Measurements from ENCODE around the gene OSBPL7.

Gene OSBPL7

DNA sequence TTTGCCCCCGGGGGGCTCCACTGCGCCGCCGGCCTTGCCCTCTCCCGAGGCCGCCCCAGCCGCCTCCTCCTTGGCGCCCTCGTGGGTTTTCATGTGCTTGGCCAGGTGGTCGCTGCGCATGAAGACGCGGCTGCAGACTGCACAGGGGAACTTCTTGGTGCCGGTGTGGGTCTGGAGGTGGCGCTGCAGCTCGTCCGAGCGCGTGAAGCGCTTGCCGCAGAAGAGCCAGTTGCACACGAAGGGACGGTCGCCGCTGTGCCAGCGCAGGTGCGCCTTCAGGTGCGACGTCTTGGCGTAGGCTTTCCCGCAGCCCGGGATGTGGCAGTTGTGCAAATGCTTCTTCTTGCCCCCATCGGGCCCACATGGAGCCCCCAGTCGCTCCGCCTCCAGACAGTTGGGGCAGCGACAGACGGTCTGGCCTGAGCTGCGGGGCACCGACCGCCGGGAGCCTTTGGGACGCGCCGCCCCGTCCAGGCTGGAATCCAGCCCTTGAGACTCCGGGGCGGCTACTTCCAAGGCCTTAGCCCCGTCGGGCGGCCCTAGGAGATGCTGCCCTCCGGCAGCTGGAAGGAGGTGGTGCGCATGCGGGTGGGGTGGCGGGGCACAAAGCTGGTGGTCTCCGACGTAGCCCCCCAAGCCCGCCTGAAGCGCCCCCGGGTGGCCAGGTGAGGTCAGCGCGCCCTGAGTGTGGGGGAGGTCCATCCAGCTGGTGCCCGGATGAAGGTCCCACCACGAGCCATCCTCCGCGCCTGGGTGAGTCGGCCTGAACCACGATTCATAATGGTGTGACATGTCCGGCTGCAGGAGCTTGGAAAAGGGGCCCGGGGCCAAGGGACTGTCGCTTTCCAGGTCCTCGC lies 26.0 kb upstream of the OSBPL7 start:
- no peak overlapping the region for H3K4me3 ChIP-seq (replicated peaks; ENCODE audit: low read depth, low read length)
- DNase-seq (ENCODE audit: extremely low read depth, low read depth) = no peak
- TF ChIP-seq, protein P1, sequence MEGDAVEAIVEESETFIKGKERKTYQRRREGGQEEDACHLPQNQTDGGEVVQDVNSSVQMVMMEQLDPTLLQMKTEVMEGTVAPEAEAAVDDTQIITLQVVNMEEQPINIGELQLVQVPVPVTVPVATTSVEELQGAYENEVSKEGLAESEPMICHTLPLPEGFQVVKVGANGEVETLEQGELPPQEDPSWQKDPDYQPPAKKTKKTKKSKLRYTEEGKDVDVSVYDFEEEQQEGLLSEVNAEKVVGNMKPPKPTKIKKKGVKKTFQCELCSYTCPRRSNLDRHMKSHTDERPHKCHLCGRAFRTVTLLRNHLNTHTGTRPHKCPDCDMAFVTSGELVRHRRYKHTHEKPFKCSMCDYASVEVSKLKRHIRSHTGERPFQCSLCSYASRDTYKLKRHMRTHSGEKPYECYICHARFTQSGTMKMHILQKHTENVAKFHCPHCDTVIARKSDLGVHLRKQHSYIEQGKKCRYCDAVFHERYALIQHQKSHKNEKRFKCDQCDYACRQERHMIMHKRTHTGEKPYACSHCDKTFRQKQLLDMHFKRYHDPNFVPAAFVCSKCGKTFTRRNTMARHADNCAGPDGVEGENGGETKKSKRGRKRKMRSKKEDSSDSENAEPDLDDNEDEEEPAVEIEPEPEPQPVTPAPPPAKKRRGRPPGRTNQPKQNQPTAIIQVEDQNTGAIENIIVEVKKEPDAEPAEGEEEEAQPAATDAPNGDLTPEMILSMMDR (IDR thresholded peaks at IDR 0.05; ENCODE audit: low read depth, low read length, missing control alignments) = peak; percentile 8

DNA sequence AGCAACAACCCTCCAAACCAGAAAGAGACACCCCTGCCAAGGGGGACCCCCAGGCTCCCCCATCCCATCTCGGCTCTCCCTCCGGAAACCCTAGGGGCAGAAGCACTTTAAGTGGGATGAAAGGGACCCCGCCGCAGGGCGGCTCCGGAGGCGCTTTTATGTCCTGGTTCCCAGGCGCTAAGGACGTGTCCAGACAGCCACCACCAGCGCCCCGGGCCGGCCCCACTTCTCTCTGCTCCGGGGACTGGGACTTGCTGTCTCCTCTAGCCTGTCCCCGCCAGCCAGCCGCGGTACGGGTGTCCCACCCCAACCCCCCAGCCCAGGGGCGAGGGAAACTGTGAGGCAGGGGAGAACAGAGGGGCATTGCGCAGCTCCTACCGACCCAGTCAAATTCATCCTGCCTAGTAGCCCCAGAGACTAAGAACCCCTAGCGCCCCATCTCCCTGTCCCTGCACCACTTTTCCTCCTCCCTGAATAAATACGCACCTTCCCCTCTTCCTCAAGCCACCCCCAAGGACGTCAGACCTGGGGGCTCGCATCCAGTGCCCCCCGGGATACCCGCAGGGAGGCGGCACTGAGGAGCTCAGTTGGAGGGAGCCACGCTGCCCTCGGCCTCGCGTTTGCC lies 25.2 kb upstream of the OSBPL7 start:
- TF ChIP-seq, protein P1 (IDR thresholded peaks at IDR 0.05; ENCODE audit: low read depth, low read length, missing control alignments) = no peak
- H3K4me3 ChIP-seq (replicated peaks; ENCODE audit: low read depth, low read length) = no peak overlapping the region
- DNase-seq (ENCODE audit: extremely low read depth, low read depth) = no peak

DNA sequence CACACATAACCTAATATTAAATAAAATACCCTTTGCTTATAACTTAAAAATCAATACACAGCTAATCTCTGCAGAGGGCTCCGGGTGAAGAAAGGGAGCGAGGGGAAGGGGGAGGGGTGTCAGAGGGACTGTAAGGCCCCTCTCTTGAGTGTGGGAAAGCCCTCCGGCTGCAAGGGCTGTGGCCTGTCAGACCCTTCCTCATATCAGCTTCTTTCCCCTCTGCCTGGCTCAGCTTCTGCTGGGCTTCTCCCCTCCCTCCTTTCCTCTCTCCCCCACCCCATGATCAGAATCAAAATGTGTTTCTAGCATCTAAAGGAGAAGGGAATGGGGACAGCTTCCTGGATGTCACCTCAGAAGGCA lies 24.1 kb upstream of the OSBPL7 start:
- no peak overlapping the region for H3K4me3 ChIP-seq (replicated peaks; ENCODE audit: low read depth, low read length)
- TF ChIP-seq, protein P1 (IDR thresholded peaks at IDR 0.05; ENCODE audit: low read depth, low read length, missing control alignments) = no peak
- no peak for DNase-seq (ENCODE audit: extremely low read depth, low read depth)

DNA sequence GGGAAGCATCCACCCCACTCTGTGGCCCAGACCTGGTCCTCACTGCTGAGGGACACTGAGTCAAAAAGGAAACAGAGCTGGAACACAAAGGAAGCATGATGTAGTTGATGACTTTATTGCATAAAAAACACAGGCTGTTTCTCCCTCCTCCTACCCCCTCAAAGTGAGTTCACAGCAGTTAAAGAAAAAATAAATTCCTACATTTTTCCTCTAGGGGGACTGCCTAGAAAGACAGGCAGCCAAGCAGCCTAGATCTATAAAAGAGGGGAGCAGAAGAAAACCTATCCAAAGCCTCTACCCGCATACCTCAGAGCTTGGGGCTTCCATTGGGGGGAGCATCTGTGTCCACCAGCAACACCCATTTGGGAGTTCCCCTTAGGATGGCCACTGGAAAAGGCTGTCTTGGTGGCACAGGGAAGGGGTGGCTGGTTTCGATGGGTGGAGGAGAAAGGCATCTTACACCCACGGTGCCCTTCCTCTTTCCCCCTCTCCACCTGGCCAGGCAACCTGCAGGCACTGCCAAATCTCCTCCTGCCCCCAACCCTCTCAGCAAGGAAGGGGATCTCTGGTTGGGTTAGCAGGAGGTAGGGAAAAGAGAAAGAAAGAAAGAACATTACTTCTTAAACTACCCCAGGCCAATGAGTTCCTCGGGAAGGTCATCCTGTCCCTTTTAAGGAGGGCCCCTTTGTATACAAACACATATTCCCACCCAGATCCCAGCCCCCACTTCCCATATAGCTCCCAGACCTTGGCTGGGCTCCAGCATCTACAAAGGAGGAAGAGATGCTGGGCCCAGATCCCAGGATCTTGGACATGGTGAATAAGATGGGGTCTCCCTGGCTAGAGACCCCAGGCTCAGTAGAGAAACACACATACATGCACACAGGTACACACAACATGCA lies 23.5 kb upstream of the OSBPL7 start:
- TF ChIP-seq, protein P1 (IDR thresholded peaks at IDR 0.05; ENCODE audit: low read depth, low read length, missing control alignments) = peak; percentile 34
- H3K4me3 ChIP-seq (replicated peaks; ENCODE audit: low read depth, low read length) = no peak overlapping the region
- no peak for DNase-seq (ENCODE audit: extremely low read depth, low read depth)

DNA sequence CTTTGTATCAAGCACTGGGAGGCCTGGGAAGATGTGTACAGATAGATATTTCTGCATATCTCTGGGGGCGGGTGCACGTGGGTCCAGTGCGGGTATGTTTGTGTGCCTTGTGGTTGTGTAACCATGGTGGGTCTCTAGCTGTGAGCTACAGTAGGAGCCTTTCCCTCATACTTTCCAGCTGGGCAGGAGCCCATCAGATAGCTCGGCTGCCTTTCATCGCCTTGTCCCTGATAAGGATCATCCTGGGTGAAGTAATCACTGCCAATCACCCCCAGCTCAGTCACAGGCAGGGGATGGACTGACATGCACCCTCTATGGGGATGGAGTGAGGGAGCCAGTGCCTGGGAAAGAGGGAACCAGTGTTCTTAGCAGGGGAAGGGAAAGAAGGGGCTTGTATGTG lies 22.6 kb upstream of the OSBPL7 start:
- TF ChIP-seq, protein P1 (IDR thresholded peaks at IDR 0.05; ENCODE audit: low read depth, low read length, missing control alignments) = no peak
- no peak overlapping the region for H3K4me3 ChIP-seq (replicated peaks; ENCODE audit: low read depth, low read length)
- no peak for DNase-seq (ENCODE audit: extremely low read depth, low read depth)

DNA sequence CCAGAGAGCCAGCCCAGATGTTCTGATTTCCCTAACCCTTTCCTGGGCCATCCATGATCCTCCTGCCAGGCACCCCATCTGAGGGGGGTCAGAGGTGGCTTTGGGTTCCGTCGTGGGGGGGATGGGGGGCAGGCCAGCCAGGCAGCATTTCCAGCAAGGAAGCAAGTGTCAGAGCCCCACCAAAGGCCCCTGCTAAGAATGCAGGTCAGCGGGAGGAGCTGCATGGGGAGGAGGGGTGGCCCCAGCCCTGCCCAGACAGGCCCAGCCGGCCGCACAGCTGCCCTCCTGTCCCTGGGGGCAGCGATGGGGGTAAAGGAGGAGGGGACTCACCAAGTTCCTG lies 21.8 kb upstream of the OSBPL7 start:
- TF ChIP-seq, protein P1 (IDR thresholded peaks at IDR 0.05; ENCODE audit: low read depth, low read length, missing control alignments) = no peak
- DNase-seq (ENCODE audit: extremely low read depth, low read depth) = no peak
- H3K4me3 ChIP-seq (replicated peaks; ENCODE audit: low read depth, low read length) = no peak overlapping the region

Measured in HFF-Myc (cell line).